GM18508 (cell line): ENCODE measurements around the gene CNNM1.

Experiments used
- ATAC-seq: cut with Tn5 transposase; IDR thresholded peaks from one replicate; pipeline ENCODE4 v1.9.1; 2021; ENCODE audit warnings: moderate number of reproducible peaks; ENCODE audit not compliant: insufficient read depth, unreplicated experiment

Gene CNNM1

DNA sequence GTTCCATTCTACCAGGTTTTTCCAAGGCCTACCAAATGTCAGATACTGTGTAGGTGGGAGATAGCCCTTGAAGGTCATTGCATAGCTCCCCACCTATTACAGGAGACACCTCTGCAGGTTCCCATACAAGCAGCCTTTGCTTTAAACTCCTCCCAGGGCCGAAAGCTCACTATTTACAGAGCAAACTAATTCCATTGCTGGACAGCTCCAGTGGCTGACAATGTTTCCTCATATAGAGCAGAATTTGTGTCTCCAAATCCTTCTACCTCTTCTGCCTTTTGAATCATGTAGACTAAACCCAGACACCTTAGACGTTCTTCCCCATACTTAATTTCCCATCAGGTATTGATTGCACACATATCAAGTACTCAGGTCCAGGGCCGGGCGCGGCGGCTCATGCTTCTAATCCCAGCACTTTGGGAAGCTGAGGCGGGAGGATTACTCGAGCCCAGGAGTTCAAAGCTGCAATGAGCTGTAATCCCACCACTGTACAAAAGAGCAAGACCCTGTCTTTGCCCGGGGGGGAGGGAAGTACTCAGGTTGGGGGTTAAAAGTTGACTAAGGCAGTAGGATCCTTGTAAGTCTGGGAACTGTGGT lies 2.1 kb downstream of the CNNM1 start:
- no peak for ATAC-seq

DNA sequence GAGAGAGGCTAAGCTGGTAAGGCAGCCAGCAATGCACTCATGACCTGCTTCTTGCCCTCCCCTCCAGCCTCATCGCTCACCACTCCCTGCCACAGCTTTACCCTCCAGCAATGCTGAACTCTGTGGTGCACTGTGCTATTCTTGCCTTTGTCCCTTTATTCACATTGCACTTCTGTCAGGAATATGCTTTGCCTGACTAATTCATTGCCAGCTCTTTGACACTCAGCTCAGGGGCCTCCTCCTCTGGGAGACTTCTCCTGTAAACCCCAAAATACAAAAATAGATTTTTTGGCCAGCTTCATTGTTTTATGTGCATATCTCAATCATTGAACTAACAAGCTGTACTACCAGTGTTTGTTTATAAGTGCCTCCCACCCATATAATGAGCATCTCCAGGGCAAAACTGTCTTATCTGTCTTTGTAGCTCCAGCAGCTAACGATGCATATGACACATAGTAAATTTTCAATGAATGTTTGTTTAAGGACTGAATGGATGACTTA lies 8.2 kb downstream of the CNNM1 start:
- ATAC-seq = no peak

DNA sequence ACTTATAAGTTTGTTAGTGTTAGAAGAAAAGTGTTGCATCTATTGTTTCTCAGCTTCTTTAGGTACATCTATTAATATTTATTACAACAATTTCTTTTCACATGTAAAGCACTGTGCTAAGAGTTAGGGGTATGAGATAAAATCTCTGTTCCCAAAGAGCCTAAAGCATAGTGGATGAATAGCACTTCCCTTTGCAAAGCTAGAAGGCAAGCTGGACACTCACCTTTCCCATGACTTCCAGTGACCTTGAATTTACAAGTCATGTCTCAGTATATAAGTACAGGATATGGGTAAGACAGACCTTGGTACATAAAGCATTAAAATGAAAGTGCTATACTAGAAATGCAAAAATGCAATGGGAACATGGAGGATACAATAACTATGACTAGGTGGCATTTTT lies 8.7 kb downstream of the CNNM1 start:
- ATAC-seq = no peak

DNA sequence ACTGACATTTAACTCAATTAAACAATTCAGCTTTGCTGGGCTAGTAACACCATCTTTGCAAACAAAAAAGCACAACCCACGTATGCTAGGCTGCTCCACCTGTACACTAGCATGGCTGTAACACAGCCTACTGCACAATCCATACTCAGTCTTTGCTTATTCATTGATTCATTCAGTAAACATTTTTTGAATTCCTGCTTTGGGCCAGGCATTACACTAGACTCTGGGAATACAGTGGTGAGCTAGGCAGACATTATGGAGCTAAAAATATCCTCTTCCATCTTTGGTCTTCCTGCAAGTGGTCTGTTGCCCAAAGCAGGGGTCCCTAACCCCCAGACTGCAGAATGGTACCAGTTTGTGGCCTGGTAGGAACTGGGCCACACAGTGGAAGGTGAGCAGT lies 9.9 kb downstream of the CNNM1 start:
- ATAC-seq = no peak

DNA sequence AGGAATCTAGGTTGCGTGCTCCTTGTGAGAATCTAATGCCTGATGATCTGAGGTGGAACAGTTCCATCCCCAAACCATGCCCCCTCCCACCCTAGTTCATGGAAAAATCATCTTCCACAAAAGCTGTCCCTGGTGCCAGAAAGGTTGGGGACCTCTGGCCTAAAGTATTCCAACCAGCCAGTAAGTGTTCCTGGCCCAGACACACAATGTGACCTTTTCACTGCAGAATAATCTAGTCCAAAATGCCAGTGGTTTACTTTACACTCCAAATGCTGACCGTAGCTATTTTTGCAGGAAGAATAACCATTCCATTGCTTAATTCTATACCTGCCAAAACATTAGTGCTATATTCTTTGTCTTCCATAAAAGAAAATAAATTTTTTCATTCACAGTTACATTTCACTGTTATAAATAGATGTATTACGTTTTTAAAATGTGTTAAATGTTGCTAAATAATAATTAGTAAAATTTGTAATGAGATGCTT lies 10.4 kb downstream of the CNNM1 start:
- no peak for ATAC-seq

DNA sequence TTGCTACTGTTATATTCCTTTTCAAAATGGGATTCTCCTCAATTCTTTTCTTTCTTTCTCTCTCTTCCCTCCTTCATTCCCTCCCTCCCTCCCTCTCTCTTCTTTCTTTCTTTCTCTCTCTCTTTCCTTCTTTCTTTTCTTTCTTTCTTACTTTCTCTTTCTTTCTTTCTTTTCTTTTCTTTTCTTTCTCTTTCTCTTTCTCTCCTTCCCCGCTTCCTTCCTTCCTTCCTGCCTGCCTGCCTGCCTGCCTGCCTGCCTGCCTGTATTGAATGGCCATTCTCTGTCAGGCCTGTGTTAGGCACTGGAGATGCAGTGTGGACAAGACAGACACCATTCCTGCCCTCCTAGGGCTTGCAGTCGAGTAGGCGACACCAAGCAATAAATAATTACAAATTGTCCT lies 11.5 kb downstream of the CNNM1 start:
- ATAC-seq = no peak

DNA sequence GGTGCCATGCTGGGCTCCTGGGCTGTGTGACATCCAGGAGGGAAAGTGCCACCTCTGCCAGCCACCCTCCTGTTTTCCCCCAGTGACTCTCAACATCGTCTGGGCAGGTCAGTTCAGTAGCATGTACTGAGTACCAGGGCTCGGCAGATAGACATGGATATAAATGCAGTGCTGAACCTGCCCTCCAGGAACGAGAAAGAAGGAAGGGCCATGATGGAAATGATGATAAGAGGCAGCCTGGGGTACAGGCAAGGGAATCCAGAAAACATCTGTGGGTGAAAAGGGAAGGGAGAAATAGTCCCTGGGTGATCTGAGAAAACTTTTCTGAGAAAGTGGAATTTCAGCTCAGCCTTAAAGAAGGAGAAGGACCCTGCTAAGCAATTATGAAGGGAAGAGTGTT lies 12.1 kb downstream of the CNNM1 start:
- no peak for ATAC-seq

DNA sequence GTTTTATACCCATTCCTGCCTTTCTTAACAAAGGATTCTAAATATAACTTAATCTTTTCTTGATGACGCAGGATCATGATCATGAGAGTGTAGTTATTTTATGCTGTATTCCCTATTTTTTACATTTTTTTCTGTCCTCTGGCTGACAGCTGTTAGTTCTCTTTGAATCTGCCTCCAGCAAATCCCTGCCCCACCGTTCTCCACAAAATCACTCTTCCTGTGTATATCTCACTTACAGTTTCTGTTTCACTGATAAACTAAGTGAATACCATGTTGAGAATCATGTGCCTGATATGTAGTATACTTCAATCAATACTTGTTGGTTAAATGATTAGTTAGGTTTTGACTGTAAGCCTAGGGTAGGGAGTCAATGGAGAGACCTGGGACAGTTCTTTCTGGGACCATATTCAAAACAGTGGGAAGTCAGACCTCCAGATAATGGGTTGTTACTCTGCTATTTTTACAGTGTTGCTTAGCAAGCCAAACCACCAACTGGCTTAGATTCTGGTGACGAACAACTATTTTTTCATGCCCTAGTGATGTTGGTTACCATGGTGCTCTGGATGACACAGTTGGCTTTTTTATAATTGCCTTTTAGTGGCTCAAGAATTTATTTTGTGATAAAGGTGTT lies 12.8 kb downstream of the CNNM1 start:
- ATAC-seq = no peak

DNA sequence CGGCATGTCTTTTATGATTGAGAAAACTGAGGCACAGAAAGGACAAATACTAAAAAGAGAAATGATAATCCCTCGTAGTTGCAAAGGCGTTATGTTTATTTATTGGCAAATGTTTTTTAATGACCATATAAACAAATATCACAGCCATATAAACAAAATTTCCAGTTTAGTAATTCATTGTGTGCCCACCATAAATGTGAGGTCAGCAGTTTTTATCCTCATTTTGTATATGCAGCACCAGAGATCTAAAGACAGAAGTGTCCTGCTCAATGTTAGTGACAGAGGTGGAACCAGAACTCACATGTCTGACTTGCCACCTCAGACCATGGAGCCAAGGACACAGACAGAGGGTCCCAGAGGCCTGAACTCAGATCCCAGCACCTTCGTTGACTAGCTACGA lies 14.1 kb downstream of the CNNM1 start:
- ATAC-seq = no peak

DNA sequence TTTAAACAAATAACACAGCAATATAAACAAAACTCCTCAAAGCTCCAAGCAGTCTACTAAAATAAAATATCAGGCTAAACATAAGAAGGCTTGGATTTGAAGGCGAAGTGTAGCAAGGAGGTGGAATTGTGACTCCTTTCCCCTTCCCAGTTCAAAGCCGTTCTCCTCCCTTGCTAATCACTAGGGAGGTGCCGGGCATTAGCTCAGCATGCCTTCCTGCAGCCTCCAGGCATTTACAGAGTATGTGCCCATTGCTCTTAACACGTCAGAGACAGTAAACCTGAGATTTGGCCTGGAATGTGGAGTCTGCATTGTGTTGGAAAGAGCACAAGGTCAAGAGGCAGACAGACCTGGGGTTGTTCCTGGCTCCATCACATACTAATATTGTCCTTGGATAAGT lies 15.6 kb downstream of the CNNM1 start:
- no peak for ATAC-seq

DNA sequence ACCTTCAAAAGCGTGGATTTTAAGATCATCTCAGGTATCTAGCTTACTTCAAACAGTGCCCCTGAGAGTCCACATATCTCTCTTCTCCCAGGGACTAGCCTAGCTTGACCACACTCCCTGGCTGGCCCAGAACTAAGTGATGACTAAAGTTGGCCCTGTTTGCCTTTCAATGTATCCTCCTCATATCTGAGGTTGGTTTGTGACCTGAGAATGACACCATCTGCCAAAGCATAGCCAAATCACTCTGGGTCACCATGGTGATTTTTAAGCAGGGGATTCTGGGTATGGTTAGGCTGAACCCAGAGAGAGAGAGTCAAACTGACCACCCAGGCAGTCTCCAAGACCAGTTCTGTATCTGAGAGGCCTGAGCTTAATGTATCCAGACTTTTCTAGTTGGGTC lies 16.2 kb downstream of the CNNM1 start:
- no peak for ATAC-seq

DNA sequence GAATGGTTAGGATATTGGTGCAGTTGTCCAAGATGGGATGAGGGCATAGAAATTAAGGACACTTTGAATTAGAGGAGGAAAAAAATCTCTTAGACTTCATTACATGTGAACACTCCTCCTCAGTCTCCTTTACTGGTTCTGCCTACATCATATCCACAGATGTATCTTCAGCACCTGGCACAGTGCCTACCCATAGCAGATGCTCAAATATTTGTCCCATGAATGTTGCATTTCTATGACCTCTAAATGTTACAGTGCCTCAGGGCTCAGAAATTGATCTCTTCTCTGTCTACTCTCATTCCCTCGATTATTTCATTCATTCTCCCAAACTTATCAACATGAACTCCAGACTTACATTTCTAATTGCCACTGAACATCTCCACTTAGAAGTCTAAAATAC lies 17.1 kb downstream of the CNNM1 start:
- ATAC-seq = no peak

DNA sequence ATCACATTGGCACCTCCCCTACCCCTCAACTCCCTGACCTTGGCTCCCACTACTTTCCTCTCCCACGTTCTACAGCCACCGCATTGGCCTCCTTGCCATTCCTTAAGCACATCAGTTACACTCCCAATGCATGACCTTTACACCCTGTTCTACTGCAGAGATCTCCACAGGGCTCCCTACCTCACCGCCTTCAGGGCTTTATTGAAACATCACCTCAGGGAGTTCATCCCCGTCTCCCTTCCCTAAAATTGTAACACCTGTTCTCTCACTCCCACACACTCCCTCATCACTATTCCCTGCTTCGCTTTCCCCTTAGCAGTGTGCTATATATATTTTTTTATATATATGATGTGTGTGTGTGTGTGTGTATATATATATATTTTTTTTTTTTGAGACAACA lies 18.5 kb downstream of the CNNM1 start:
- ATAC-seq = no peak

DNA sequence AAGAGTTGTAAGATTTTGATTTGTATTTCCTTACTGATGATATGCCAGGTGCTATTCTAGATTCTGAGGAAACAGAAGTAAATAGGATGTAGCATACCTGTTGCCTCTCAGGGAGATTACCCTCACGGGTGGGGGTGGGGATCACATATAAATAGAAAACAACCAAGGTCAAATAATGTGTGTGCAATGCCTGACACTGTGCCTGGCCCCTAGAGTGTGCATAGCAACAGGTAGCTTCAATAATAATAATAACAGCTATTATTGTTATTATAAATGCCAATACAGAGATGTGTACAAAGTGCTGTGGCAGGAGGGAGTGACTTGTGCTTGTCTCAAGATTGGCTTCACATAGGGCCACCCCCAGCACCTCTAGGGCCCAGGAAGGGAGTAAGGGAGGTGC lies 24.0 kb downstream of the CNNM1 start:
- no peak for ATAC-seq

DNA sequence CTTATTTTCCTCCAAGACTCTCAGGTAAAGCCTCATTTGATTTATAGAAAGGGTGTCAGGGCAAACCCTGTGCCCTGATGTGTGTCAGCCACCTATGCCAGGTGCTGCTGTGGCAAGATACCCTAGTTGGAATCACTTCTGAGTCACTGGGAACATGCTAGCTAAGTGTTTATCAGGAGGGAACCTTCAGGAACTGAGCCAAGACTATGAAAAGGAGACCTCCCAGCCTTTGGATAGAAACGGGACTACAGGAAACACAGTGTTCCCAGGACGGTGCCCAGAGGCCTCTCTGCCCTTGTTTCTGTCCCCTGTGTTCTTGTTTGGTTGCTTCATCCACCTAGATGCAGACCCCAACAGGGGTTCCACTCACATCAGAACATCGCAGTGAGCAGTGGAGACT lies 28.5 kb downstream of the CNNM1 start:
- ATAC-seq = no peak

DNA sequence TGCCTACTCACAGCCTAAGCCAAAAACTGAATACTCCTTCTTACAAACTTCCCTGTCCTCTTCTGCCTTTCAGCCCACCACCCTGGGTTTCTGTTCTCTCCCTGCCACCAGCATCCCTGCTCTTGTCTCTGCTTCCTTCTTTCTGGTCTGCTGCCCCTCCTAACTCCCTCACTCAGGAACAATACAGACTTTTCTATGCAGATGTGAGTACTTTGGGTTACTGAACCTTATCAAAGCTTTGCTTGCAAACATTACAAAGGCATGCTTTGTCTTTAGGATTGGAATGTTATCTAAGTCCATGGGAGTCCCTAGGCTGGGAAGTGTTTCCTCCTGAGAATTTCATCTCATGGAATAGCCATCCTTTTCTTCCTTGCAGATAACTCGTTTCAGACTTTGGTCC lies 28.9 kb downstream of the CNNM1 start:
- ATAC-seq = no peak

DNA sequence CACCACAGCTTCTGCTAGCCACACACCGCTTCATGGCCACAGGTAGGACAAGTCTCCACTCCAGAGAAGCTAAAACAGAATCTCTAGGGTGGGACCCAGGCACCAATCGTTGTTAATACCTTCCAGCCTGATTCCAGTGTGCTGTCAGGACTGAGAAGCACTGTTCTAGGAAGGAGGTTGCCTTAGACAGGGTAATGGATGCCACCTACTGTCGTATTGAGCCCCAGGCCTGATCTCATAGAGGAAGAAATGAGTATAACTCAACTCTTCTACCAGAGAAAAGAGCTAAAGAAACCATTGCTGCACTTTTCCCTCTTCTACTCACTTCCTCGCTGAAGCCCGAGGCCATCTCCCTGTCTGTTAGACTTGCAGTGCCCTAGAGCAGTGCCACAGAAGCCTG lies 31.8 kb downstream of the CNNM1 start:
- no peak for ATAC-seq

DNA sequence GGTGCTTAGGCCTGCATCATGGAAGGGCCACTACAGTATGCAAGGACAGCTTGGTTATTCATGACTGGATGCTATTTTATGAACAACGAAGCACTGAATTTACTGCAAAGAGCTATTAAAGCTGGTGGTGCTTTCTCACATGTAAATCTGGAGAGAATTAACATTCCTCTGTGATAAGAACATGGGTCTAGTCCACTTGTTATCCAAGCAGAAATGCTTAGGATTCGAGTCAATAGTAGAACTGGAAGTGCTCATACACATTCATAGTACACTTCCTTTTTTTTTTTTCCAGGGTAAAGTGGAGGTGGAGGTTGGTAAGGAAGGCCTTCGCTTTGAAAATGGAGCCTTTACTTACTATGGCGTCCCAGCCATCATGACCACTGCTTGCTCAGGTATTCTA lies 35.0 kb downstream of the CNNM1 start:
- ATAC-seq = no peak

DNA sequence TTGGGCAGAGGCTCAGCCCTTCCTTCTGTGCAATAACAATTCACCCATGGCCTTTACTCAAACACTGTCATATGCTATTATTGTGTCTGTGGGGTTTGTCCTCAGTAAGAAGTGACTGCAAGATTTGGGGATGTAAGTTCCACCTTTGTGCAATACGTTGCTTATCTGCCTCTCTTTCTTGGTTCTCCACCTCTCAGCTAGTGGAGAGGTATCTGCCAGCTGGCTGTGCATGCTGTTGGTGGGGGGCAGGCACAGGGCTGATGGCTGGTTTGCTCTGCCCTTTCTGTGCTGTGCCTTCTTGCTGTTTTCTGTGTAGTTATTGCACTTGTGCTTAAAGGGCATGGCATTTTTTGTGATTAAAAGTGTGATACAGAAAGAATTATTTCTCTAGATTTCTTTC lies 36.2 kb downstream of the CNNM1 start:
- ATAC-seq = no peak

DNA sequence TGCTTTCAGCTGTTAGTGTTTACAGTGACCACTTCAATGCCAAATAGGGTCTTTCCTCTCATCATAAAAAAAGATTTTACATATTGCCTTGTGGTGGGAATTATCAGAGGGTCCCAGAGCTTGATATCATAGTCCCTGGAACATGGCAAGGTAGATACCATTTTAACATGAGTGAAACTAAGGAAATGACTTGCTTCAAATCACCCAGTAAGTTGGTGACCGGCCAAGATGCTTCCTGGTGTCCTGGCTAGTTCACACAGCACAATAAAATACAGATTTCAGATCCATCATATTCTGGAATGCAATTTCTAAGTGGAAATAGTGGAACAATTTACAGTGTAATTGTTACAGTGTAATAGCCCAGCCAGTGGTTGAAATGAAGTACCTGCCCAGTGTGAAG lies 36.6 kb downstream of the CNNM1 start:
- ATAC-seq = no peak

DNA sequence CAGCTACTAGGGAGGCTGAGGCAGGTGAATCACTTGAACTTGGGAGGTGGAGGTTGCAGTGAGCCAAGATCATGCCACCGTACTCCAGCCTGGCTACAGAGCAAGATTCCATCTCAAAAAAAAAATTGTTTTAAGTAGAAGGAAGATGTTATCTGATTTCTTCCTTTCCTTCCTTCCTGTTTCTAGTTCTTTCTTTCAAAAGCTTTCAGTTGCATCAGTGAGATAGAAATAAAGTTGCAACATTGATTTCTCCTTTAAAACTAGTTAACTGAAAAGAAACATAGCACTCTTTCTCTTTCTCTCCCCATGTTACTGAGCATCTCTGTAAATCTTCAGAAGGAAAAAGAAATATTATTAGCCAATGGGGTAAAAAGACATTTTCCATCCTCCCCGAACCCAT lies 37.5 kb downstream of the CNNM1 start:
- no peak for ATAC-seq

DNA sequence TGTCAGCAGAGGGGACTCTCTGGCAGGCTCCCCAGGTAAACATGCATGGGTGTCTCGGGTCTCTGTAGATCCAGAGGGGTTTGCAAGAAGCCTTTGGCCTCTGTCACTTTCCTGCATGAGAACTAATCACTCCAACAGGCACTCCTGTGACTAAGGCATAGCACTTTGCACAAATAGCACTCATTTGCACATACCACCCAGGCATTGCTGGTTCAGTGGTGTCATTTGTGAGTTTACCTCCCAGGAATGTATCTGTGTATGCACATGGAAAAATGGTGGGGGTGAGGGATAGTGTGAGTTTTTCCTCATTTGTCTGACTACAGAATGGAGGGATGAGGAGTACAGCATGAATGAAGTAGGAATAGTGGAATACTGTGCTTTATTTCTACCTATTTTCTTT lies 39.5 kb downstream of the CNNM1 start:
- no peak for ATAC-seq
